SW 1271 (cell line): ENCODE measurements around the gene EFCAB3.
"Not testable (repeated sequence)": the region's sequence is repeated elsewhere in the genome, so short reads cannot be mapped to it uniquely, and the experiment has no call there.

Experiments
- DNase-seq, 2 experiments: peaks; one replicate each; lab custom pipeline; 2025; lab: John Stamatoyannopoulos, UW

EFCAB3 gene

GRCh38 chr17:62464422-62464821 is 84.1 kb downstream of the EFCAB3 start:
- not testable (repeated sequence) for DNase-seq

- DNase-seq: not testable (repeated sequence)
Measured at GRCh38 chr17:62465271-62465670, 84.9 kb downstream of the EFCAB3 start.
